Astrocyte of the cerebellum (primary cell): Measurements from ENCODE around the gene ELOVL5.

Experiments used
- DNase-seq: peaks from one replicate; pipeline ENCODE4 v3.0.0-alpha.2; 2011; ENCODE audit warnings: low read depth
- H3K4me3 ChIP-seq: 2 replicates; pipeline ENCODE4 v1.5.1; 2011; ENCODE audit warnings: mild to moderate bottlenecking, low read depth, low read length, moderate library complexity
- in situ Hi-C: cut with HindIII; loops from 2 replicates; pipeline ENCODE4 v1.10.0; 2017; ENCODE audit warnings: low sequenced_read_pairs
- TF ChIP-seq, protein P1 (sequence below): IDR thresholded peaks from 2 replicates; pipeline ENCODE4 v1.5.1; 2012; ENCODE audit warnings: low read length, low read depth, moderate library complexity, mild to moderate bottlenecking; ENCODE audit errors: missing control alignments

ELOVL5 gene

DNA sequence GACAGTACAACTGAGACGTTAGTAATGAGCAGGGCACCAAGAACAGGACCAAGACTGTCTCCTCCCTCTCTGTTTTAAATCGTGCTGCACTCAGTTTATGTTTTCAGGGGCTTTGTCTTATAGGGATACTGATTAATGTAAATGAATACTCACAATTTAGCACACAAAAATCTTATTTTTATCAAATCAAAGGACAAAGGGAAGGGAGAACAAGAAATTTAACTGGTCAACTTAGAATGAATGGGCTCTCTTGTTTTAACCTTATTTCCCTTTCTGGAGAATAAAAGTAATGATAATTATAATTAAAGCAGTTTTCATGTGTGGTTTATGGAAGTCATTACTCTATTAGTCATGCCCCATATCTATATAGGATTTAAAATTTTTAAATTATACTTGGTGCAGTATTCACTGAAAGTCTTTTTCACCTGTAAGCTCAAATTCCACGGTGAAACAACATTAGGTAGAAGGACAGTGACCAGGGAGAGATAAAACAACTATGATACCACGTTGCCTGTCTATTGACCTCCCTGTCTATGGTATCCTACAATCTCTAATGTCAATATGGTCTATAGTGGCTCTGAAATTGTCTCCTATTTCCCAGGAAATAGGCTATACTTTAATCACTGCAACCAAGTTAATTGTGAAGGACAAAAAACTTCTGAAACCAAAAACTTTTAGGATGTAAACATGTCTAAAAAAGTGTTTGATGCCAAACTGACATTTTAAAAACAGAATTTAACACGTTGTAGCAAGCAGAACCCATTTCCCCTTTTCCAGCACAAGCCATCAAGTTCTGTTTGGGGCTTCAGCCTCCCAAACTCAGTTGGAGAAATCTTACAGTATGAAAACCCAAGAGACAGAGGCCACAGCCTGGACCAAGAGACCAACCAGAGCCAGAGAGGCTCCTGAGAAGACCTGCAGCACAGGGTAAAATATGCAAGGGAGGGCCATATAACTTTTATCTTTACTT is 15.0 kb downstream of the ELOVL5 start:
- in situ Hi-C loops = no loop called here
- no peak for DNase-seq
- TF ChIP-seq, protein P1, sequence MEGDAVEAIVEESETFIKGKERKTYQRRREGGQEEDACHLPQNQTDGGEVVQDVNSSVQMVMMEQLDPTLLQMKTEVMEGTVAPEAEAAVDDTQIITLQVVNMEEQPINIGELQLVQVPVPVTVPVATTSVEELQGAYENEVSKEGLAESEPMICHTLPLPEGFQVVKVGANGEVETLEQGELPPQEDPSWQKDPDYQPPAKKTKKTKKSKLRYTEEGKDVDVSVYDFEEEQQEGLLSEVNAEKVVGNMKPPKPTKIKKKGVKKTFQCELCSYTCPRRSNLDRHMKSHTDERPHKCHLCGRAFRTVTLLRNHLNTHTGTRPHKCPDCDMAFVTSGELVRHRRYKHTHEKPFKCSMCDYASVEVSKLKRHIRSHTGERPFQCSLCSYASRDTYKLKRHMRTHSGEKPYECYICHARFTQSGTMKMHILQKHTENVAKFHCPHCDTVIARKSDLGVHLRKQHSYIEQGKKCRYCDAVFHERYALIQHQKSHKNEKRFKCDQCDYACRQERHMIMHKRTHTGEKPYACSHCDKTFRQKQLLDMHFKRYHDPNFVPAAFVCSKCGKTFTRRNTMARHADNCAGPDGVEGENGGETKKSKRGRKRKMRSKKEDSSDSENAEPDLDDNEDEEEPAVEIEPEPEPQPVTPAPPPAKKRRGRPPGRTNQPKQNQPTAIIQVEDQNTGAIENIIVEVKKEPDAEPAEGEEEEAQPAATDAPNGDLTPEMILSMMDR = no peak
- no peak overlapping the region for H3K4me3 ChIP-seq

DNA sequence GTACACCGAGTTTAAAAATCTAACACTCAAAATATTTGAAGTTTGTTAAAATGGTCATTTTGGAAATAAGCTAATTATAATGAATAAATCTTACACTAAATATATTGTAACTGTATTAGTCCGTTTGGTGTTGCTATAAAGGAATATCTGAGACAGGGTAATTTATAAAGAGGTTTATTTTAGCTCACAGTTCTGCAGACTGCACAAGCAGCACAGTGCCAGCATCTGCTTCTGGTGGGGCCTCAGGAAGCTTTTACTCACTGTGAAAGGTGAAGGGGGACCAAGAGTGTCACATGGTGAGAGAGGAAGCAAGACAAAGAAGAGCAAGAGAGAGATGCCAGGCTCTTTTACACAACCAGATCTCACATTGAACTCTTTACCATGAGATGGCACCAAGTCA is 17.1 kb downstream of the ELOVL5 start:
- in situ Hi-C loops = no loop called here
- H3K4me3 ChIP-seq = no peak overlapping the region
- TF ChIP-seq, protein P1 = no peak
- no peak for DNase-seq

DNA sequence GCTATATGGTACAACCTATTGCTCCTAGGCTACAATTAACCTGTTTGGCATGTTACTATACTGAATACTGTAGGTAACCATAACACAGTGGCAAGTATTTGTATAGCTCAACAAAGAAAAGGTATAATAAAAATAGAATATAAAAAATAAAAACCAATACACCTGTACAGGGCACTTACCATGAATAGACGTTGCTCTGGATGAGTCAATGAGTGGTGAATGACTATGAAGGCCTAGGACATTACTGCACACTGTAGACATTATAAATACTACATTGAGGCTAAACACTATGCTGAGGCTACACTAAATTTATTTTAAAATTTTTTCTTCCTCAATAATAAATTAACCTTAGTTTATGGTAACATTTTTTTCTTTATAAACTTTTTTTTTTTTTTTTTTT is 18.6 kb downstream of the ELOVL5 start:
- H3K4me3 ChIP-seq = no peak overlapping the region
- DNase-seq = no peak
- in situ Hi-C loops = no loop called here
- TF ChIP-seq, protein P1 = no peak

DNA sequence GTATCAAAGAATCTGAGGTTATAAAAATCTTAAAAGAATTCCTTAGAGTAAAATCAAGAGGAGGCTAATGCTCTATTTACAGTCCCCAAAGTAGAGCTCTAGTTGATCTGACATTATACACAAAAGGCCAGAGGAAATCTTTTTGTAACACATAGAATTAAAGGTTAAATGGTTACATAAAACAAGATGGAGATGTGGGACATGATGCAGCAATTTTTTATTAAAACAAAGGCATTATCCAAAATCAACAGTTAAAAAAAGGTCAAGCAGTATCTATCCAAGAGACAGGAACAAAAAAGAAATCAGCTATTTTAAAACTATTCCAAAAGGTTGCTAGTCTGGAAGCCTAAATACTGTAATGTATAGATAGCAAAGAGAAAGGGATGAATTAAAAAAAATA is 20.4 kb downstream of the ELOVL5 start:
- DNase-seq = no peak
- in situ Hi-C loops = no loop called here
- H3K4me3 ChIP-seq = no peak overlapping the region
- TF ChIP-seq, protein P1 = no peak

DNA sequence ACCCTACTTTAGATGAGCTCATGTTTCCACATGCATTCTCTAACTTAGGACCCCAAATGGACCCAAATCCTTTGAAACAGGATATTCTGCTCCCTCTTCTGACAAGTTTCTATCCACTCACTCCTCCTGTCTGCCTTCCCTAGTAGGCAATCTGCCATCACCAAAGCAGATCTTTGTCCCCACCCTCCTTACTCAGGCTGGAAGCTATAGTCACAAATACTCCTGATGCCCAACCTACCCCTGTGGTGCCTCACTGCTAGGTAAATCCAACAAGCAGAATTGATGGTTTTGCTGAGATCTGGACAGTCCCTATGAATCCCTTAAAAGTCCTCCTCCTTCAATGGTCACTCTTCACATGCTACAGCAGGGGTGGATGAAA is 21.7 kb downstream of the ELOVL5 start:
- in situ Hi-C loops = no loop called here
- H3K4me3 ChIP-seq = no peak overlapping the region
- DNase-seq = no peak
- TF ChIP-seq, protein P1 = no peak

DNA sequence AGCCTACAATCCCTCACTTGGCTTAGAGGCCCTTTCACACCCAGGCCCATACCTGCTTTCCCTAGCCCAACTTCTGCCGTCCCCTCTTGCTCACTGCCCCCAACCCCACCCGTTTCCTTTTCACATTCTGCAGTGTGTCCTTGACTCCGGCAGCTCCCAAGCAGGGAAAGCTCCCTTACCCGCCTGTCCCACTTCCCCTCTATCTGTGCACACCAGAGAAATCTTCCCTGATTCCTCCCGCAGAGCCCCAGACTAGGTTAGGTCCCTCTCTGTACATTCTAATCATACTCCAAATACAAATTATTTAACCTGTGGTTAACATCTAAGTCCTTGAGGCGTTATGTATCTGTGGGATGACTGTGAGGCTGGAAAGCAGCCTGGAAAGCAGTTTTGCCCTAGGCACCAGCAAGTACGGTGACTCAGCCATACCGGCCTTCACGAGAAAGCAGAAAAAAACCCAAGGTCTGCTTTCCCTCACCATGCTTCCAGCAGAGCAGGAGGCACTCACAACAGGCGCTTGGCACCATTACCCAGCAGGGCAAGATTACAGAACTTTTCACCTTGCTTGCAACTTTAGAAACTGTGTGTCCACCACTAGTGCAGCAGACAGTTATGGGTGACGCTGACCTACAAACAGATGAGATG is 22.3 kb downstream of the ELOVL5 start:
- H3K4me3 ChIP-seq = no peak overlapping the region
- DNase-seq = peak; percentile 98

More for the DNA sequence above, 22.3 kb downstream of the ELOVL5 start:
- TF ChIP-seq, protein P1 = no peak
- in situ Hi-C loops = no loop called here
